HepG2 (cell line): ENCODE data around the gene STIM1. TPM values are rescaled to one million over a fixed set of nuclear protein-coding genes. Genes with fewer than 3 reads are reported as not detected.

Experiments used
- ATAC-seq: fragments of 200-7000 bp; cut with Tn5 transposase; 3 replicates; pipeline ENCODE4 v1.9.1; 2020; ENCODE audit warnings: mild to moderate bottlenecking, moderate library complexity
- BruUV-seq: library from RNA; stranded (reverse); fragments of 400-500 nt; replicated peaks from 2 replicates; lab custom pipeline; 2021; lab: Mats Ljungman, UMichigan
- CTCF ChIA-PET: fragments of 300-600 bp; formaldehyde crosslinking; extraction: SDS; loops from one replicate; lab custom pipeline; 2021; ENCODE audit warnings: low total read pairs, inconsistent platforms, low intra/inter-chr PET ratio; lab: Yijun Ruan, JAX
- POLR2A ChIA-PET: fragments of 350-600 bp; sonication (Branson Sonifier 250); formaldehyde crosslinking; loops from one replicate; lab custom pipeline; 2020; ENCODE audit warnings: antibody characterized with exemption, inconsistent platforms; lab: Yijun Ruan, JAX
- DNase-seq: peaks from one replicate; pipeline ENCODE4 v3.0.0-alpha.2; 2015; ENCODE audit warnings: low spot score
- FAIRE-seq: peaks from 3 replicates; lab custom pipeline; 2011; peaks lifted over from hg19 to GRCh38; lab: Jason Lieb, UNC
- H2AFZ ChIP-seq: one replicate; pipeline ENCODE4 v1.6.1; 2011; ENCODE audit warnings: low read length, inconsistent platforms
- H3K27ac ChIP-seq: fragments of 300-600 bp; 3 replicates; pipeline ENCODE4 v1.8.0; 2011; ENCODE audit warnings: mixed run types, mild to moderate bottlenecking, mixed read lengths, low read length, inconsistent platforms; ENCODE audit not compliant: insufficient read depth; ENCODE audit errors: extremely low read length
- H3K27me3 ChIP-seq, 2 experiments: fragments of 200-600 bp in 1 of 2; 2 replicates in 1 of 2; 3 replicates in 1 of 2; pipeline versions ENCODE4 v1.6.0 to v1.8.0; 2011; ENCODE audit warnings: low read length in 2 of 2, mild to moderate bottlenecking in 2 of 2, moderate library complexity in 2 of 2, inconsistent platforms in 1 of 2; ENCODE audit not compliant: insufficient read depth in 2 of 2, control insufficient read depth in 1 of 2
- H3K36me3 ChIP-seq, 2 experiments: fragments of 200-600 bp in 1 of 2; replicated peaks in 1 of 2; 2 replicates in 1 of 2; 3 replicates in 1 of 2; pipeline versions ENCODE4 v1.5.1 to v1.8.0; 2011; ENCODE audit warnings: low read length in 2 of 2, inconsistent platforms in 1 of 2; ENCODE audit not compliant: insufficient read depth in 2 of 2, control insufficient read depth in 1 of 2
- H3K4me1 ChIP-seq: 2 replicates; pipeline ENCODE4 v1.5.1; 2012; ENCODE audit warnings: low read length, inconsistent platforms; ENCODE audit not compliant: insufficient read depth
- H3K4me2 ChIP-seq: 2 replicates; pipeline ENCODE4 v1.6.0; 2011; ENCODE audit warnings: low read depth, low read length, inconsistent platforms
- H3K4me3 ChIP-seq, 3 experiments: fragments of 200-600 bp in 1 of 3; sonication (generic), shearing (Covaris generic) in 1 of 3; replicated peaks in 1 of 3; 2 replicates each; pipeline ENCODE4 v1.5.1; 2011 to 2016; ENCODE audit warnings: low read length in 3 of 3, inconsistent platforms in 2 of 3, low read depth in 2 of 3, mild to moderate bottlenecking in 2 of 3, control low read depth in 1 of 3, mixed read lengths in 1 of 3; ENCODE audit not compliant: insufficient read depth in 1 of 3
- H3K79me2 ChIP-seq: one replicate; pipeline ENCODE4 v1.6.1; 2011; ENCODE audit warnings: low read length, inconsistent platforms; ENCODE audit not compliant: insufficient read depth
- H3K9ac ChIP-seq: 2 replicates; pipeline ENCODE4 v1.6.0; 2011; ENCODE audit warnings: mild to moderate bottlenecking, low read depth, low read length, inconsistent platforms; ENCODE audit not compliant: insufficient read depth
- H3K9me3 ChIP-seq: 2 replicates; pipeline ENCODE4 v1.5.1; 2012; ENCODE audit warnings: mild to moderate bottlenecking, low read length
- H4K20me1 ChIP-seq: 2 replicates; pipeline ENCODE4 v1.6.0; 2011; ENCODE audit warnings: inconsistent platforms, mild to moderate bottlenecking, low read length, moderate library complexity; ENCODE audit not compliant: insufficient read depth
- FOXA3 ChIP-seq: IDR thresholded peaks from 2 replicates; pipeline ENCODE4 v1.6.1; 2016; ENCODE audit warnings: missing genetic modification reagents, missing compliant biosample characterization
- GRHL1 ChIP-seq: sonication (generic); formaldehyde crosslinking; conservative IDR thresholded peaks from 2 replicates; pipeline ENCODE4 v1.8.0; 2022; ENCODE audit warnings: missing genetic modification reagents
- RBAK ChIP-seq: sonication (generic); formaldehyde crosslinking; IDR thresholded peaks from 2 replicates; pipeline ENCODE4 v1.5.1; 2020; ENCODE audit warnings: mild to moderate bottlenecking, missing genetic modification reagents
- SOX6 ChIP-seq, 2 experiments: fragments of 450-650 bp in 1 of 2; sonication (generic) in 1 of 2; formaldehyde crosslinking in 1 of 2; IDR thresholded peaks; 2 replicates each; pipeline versions ENCODE4 v1.4.0 to v1.6.1; 2017 to 2020; ENCODE audit warnings: antibody characterized with exemption in 1 of 2, mild to moderate bottlenecking in 1 of 2, missing genetic modification reagents in 1 of 2
- ZBTB33 ChIP-seq: sonication (generic); formaldehyde crosslinking; IDR thresholded peaks from 2 replicates; pipeline ENCODE4 v1.4.0; 2020; ENCODE audit warnings: missing genetic modification reagents
- ZNF503 ChIP-seq: sonication (generic); formaldehyde crosslinking; IDR thresholded peaks from 2 replicates; pipeline ENCODE4 v1.4.0; 2020; ENCODE audit warnings: missing genetic modification reagents
- ZSCAN25 ChIP-seq: sonication (generic); formaldehyde crosslinking; IDR thresholded peaks from 2 replicates; pipeline ENCODE4 v1.8.0; 2022; ENCODE audit warnings: mild to moderate bottlenecking, missing genetic modification reagents
- WGBS: methylation state at CpG from one replicate; pipeline ENCODE4 v1.1.6; 2017; ENCODE audit warnings: low lambda C conversion rate; 5-methylcytosine and 5-hydroxymethylcytosine counted together
- in situ Hi-C: cut with HindIII; loops from 2 replicates; pipeline ENCODE4 v1.10.0; 2017; ENCODE audit warnings: low pct_unique_long_range_greater_than_20kb; ENCODE audit not compliant: extremely low pct_ligation_motif_present
- intact Hi-C: fragments of 100-400 bp; cut with micrococcal nuclease; formaldehyde crosslinking; loops from one replicate; pipeline ENCODE4 v1.10.0; 2022; ENCODE audit not compliant: unreplicated experiment
- polyA plus RNA-seq, 8 experiments: library from polyadenylated mRNA; depleted of rRNA in 3 of 8; stranded (reverse) in 7 of 8; unstranded in 1 of 8; fragments of >200 nt; fragmentation: Illumina TruSeq in 4 of 8; extraction: Trizol in 4 of 8; gene quantifications; 2 replicates each; pipeline versions ENCODE4 v1.2.1 to v1.2.3, GENCODE V29; 2011 to 2016; ENCODE audit warnings: low read depth in 4 of 8, missing spikeins in 1 of 8, mixed read lengths in 1 of 8; ENCODE audit not compliant: insufficient read depth in 1 of 8
- total RNA-seq, 5 experiments: library from RNA; depleted of rRNA; stranded (reverse); fragments of >200 nt; fragmentation: Illumina TruSeq; extraction: Trizol; gene quantifications; 2 replicates each; pipeline ENCODE4 v1.2.3, GENCODE V29; 2016; ENCODE audit warnings: low read depth in 1 of 5

The STIM1 gene
- total and polyA plus RNA-seq, 2 of the 13 experiments (the other 11 are each of a cell fraction or from before 2014, with no cell fraction given) = 19.2 to 28.5 TPM

GRCh38 chr11:3893311-3893710 is 37.8 kb downstream of the STIM1 start:
- WGBS = 86% methylated on average over 2 of the region's 2 CpGs
- in situ Hi-C loops = no loop called here
- Histone ChIP-seq H3K9ac (no peak overlapping the region), H3K4me3 (no peak overlapping the region), H3K27me3 (no peaks in the 10 kb centered on the region), H2AFZ (no peak overlapping the region), H3K27ac (no peak overlapping the region), H3K9me3 (no peaks in the 10 kb centered on the region), H3K36me3 (no peaks in the 10 kb centered on the region), H3K4me1 (peaks cover 35% of the 10 kb centered on the region), H4K20me1 (no peaks in the 10 kb centered on the region), H3K4me2 (no peak overlapping the region)
- BruUV-seq = no TSS peak
- ATAC-seq (no peak), DNase-seq (no peak), FAIRE-seq (no peak)
- POLR2A ChIA-PET = no interaction called here
- intact Hi-C loops = no loop called here
- CTCF ChIA-PET = no interaction called here
- TF ChIP-seq ZSCAN25 (no peak), SOX6 (IDR thresholded peaks at IDR 0.05) (no peak), SOX6 (CRISPR knock-in tag; IDR thresholded peaks at IDR 0.05) (no peak), FOXA3 (CRISPR knock-in tag) (0 out of 2 replicates have a peak, but pooled peaks have one; percentile 10), GRHL1 (CRISPR knock-in tag) (no peak)
- TF ChIP-seq, all 625 proteins: peak for 1
- H3K79me2 ChIP-seq = peaks cover 28% of the 10 kb centered on the region

- H3K9ac ChIP-seq = no peak overlapping the region
- H2AFZ ChIP-seq = no peak overlapping the region
- intact Hi-C loops = no loop called here
- no peak overlapping the region for H3K4me3 ChIP-seq
- DNase-seq (no peak), ATAC-seq (no peak), FAIRE-seq (no peak)
- BruUV-seq = no TSS peak
- peaks cover 22% of the 10 kb centered on the region for H3K79me2 ChIP-seq
- no peak overlapping the region for H3K27ac ChIP-seq
- H3K36me3 ChIP-seq = no peaks in the 10 kb centered on the region
- no peaks in the 10 kb centered on the region for H4K20me1 ChIP-seq
- peaks cover 35% of the 10 kb centered on the region for H3K4me1 ChIP-seq
- ChIA-PET CTCF (no interaction called here), POLR2A (interaction anchor here (1.2 kb wide), 1 partner anchor 11 kb away, joined by 5 read pairs; no protein-coding TSS in a partner anchor)
- no peaks in the 10 kb centered on the region for H3K9me3 ChIP-seq
- no peaks in the 10 kb centered on the region for H3K27me3 ChIP-seq
- H3K4me2 ChIP-seq = no peak overlapping the region
- 97% methylated on average over 4 of the region's 5 CpGs for WGBS
- in situ Hi-C loops = no loop called here
- TF ChIP-seq ZBTB33 (CRISPR knock-in tag) = no peak
- TF ChIP-seq ZNF503 = no peak
- TF ChIP-seq RBAK = no peak
Measured at GRCh38 chr11:3894128-3894731, 38.8 kb downstream of the STIM1 start.
